ENCODE measurements around the gene LAMA5.

DNA sequence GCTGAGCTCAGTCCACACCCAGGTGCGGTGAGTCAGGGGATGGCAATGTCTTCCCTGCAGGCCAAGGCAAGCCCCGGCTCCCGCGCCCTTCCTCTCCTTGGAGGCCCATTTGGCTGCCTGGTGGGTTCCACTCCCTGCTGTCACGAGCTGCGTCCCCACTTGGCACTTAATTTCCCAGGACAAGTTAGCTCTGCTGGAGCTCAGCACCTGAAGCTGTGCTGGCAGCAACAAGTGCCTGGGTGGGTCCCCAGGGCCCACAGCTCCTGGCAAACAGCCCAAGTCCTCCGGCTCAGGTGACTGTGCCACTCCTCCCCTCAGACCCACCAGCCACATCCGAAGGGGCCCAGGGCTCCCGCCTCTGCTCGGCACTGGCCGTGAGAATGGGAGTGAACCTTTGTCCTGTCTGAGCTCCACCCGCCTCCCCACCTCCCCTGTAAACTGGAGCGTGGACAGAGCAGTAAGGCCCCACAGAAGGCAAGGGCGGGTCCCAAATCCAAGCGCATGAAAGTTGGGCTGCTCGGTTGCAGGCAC lies 16.9 kb downstream of the LAMA5 start:
- TF ChIP-seq, protein P1, sequence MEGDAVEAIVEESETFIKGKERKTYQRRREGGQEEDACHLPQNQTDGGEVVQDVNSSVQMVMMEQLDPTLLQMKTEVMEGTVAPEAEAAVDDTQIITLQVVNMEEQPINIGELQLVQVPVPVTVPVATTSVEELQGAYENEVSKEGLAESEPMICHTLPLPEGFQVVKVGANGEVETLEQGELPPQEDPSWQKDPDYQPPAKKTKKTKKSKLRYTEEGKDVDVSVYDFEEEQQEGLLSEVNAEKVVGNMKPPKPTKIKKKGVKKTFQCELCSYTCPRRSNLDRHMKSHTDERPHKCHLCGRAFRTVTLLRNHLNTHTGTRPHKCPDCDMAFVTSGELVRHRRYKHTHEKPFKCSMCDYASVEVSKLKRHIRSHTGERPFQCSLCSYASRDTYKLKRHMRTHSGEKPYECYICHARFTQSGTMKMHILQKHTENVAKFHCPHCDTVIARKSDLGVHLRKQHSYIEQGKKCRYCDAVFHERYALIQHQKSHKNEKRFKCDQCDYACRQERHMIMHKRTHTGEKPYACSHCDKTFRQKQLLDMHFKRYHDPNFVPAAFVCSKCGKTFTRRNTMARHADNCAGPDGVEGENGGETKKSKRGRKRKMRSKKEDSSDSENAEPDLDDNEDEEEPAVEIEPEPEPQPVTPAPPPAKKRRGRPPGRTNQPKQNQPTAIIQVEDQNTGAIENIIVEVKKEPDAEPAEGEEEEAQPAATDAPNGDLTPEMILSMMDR (IDR thresholded peaks at IDR 0.05): no peak
- no peak for TF ChIP-seq POLR2AphosphoS5 (IDR thresholded peaks at IDR 0.05)
- TF ChIP-seq EP300 (IDR thresholded peaks at IDR 0.05): no peak

All from stomach (tissue), 4 donors.